LNCAP (cell line): ENCODE data around the gene BLTP1.

Experiments used
- TF ChIP-seq, protein P1 (sequence below): fragments of 450-650 bp; IDR thresholded peaks from 2 replicates; pipeline ENCODE4 v1.5.1; 2017; ENCODE audit warnings: mild to moderate bottlenecking

Gene BLTP1

DNA sequence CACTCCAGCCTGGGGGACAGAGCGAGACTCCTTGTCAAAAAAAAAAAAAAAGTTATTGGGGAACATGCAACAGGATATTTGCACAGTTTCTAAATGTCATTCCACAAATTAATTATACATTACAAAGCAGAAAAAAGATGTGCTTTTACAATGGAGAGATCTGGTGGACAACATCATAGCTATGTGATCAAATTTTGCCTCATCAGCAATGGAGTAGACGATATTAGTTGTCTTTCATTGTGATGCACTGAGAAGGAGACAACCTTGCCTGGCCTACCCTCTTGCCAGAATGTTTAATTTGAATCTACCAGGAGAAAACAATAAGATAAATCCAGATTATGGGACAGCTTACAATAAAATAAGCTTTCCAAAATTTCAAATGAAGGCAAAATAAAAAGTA, 30.5 kb upstream of the BLTP1 start:
- TF ChIP-seq, protein P1, sequence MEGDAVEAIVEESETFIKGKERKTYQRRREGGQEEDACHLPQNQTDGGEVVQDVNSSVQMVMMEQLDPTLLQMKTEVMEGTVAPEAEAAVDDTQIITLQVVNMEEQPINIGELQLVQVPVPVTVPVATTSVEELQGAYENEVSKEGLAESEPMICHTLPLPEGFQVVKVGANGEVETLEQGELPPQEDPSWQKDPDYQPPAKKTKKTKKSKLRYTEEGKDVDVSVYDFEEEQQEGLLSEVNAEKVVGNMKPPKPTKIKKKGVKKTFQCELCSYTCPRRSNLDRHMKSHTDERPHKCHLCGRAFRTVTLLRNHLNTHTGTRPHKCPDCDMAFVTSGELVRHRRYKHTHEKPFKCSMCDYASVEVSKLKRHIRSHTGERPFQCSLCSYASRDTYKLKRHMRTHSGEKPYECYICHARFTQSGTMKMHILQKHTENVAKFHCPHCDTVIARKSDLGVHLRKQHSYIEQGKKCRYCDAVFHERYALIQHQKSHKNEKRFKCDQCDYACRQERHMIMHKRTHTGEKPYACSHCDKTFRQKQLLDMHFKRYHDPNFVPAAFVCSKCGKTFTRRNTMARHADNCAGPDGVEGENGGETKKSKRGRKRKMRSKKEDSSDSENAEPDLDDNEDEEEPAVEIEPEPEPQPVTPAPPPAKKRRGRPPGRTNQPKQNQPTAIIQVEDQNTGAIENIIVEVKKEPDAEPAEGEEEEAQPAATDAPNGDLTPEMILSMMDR = no peak

DNA sequence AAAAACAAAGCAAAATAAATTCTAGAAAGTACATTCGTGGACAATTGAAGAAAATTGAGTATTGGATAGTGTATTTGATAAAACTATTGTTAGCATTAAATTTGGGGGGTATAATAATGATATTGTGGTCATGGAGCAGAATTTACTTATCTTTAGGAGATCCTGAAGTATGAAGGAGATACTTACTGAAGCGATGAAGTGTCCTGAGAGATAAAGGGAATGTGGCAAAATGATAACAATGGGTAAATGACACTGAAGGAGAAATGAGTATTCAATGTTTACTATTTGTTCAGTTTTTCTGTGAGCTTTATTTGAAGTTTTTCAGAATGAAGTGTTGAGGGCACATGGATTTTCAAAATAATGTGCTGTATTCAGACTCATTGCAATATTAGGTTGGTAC, 30.0 kb upstream of the BLTP1 start:
- TF ChIP-seq, protein P1 = no peak

DNA sequence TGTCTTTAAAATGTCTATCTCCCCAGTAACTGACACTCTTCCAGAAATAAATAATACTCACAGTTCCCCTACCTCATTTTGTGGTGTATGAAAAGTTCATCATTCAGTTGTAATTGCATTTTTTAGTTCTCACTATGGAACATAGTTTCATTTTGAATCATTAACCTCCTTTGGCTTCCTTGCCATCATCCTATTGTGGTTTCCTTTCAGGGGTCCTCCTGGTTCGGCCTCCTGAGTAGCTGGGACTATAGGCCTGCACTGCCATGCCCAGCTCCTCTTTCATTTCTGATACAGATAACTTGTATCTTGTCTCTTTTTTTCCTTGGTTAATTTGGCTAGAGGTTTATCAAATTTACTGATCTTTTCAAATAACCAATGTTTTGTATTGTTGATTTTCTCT, 23.1 kb upstream of the BLTP1 start:
- TF ChIP-seq, protein P1 = no peak

DNA sequence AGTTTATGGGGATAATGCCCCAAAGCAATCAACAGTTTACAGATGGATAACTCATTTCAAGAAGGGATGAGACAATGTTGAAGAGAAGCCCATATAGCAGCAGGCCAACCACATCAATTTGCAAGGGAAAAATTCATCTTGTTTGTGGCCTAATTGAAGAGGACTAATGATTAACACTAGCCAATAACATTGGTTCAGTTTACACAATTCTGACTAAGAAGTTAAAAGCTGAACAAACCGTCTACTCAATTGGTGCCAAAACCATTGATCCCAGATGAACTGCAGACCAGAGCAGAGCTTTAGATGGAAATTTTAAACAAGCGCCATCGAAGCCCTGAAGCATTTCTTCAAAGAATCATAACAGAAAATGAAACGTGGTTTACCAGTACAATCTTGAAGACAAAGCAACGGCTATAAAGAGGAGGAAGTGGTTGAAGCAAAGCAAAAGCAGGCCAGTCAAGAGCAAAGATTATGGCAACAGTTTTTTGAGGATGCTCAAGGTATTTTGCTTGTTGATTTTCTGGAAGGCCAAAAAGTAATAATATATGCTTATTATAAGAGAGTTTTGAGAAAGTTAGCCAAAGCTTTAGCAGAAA, 20.5 kb upstream of the BLTP1 start:
- TF ChIP-seq, protein P1 = no peak

GRCh38 chr4:122132891-122133290, 19.2 kb upstream of the BLTP1 start:
- TF ChIP-seq, protein P1 = no peak

DNA sequence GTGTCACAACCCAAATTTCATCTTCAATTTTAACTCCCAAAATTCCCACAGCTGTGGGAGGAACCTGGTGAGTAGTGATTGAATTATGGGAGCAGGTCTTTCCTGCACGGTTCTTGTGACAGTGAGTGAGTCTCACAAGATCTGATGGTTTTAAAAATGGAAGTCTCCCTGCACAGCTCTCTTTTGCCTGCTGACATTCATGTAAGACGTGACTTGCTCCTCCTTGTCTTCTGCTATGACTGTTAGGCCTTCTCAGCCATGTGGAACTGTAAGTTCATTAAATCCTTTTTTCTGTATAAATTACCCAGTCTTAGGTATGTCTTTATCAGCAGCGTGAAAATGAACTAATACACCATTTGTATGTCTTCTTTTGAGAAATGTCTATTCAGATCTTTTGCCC, 13.0 kb upstream of the BLTP1 start:
- TF ChIP-seq, protein P1 = no peak

GRCh38 chr4:122140834-122141233, 11.3 kb upstream of the BLTP1 start:
- TF ChIP-seq, protein P1 = no peak

DNA sequence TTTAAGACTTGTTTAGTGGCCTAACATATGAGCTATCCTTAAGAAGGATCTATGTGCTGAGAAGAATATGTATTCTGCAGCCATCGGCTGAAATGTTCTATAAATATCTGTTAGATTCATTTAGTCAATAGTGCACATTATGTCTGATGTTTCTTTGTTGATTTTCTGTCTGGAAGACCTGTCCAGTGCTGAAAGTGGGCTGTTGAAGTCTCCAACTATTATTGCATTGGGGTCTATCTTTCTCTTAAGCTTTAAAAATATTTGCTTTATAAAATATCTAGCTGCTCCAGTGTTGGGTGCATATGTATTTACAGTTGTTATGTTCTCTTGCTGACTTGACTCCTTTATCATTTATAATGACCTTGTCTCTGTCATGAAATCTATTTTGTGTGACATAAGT, 9.4 kb upstream of the BLTP1 start:
- TF ChIP-seq, protein P1 = no peak
